ENCODE data around the gene TTLL6.

TTLL6 gene

GRCh38 chr17:48728232-48729231 is 88.5 kb downstream of the TTLL6 start, which contains the start of gene HOXB13:
HOXB13 (minus strand) TSS chr17:48728750; CDS start chr17:48728593, 157 bp downstream.
- DNase-seq (ENCODE audit: low read depth in 1 of 2, low spot score in 1 of 2): no peak
- no peak for TF ChIP-seq POLR2AphosphoS5 (IDR thresholded peaks at IDR 0.05; ENCODE audit: low read depth)
- TF ChIP-seq, protein P1, sequence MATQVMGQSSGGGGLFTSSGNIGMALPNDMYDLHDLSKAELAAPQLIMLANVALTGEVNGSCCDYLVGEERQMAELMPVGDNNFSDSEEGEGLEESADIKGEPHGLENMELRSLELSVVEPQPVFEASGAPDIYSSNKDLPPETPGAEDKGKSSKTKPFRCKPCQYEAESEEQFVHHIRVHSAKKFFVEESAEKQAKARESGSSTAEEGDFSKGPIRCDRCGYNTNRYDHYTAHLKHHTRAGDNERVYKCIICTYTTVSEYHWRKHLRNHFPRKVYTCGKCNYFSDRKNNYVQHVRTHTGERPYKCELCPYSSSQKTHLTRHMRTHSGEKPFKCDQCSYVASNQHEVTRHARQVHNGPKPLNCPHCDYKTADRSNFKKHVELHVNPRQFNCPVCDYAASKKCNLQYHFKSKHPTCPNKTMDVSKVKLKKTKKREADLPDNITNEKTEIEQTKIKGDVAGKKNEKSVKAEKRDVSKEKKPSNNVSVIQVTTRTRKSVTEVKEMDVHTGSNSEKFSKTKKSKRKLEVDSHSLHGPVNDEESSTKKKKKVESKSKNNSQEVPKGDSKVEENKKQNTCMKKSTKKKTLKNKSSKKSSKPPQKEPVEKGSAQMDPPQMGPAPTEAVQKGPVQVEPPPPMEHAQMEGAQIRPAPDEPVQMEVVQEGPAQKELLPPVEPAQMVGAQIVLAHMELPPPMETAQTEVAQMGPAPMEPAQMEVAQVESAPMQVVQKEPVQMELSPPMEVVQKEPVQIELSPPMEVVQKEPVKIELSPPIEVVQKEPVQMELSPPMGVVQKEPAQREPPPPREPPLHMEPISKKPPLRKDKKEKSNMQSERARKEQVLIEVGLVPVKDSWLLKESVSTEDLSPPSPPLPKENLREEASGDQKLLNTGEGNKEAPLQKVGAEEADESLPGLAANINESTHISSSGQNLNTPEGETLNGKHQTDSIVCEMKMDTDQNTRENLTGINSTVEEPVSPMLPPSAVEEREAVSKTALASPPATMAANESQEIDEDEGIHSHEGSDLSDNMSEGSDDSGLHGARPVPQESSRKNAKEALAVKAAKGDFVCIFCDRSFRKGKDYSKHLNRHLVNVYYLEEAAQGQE (IDR thresholded peaks at IDR 0.05; ENCODE audit: insufficient replicate concordance, low read depth): no peak
- TF ChIP-seq, protein P2, sequence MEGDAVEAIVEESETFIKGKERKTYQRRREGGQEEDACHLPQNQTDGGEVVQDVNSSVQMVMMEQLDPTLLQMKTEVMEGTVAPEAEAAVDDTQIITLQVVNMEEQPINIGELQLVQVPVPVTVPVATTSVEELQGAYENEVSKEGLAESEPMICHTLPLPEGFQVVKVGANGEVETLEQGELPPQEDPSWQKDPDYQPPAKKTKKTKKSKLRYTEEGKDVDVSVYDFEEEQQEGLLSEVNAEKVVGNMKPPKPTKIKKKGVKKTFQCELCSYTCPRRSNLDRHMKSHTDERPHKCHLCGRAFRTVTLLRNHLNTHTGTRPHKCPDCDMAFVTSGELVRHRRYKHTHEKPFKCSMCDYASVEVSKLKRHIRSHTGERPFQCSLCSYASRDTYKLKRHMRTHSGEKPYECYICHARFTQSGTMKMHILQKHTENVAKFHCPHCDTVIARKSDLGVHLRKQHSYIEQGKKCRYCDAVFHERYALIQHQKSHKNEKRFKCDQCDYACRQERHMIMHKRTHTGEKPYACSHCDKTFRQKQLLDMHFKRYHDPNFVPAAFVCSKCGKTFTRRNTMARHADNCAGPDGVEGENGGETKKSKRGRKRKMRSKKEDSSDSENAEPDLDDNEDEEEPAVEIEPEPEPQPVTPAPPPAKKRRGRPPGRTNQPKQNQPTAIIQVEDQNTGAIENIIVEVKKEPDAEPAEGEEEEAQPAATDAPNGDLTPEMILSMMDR (IDR thresholded peaks at IDR 0.05; ENCODE audit: insufficient read depth, low read length): no peak
- TF ChIP-seq GABPA (IDR thresholded peaks at IDR 0.05; ENCODE audit: low read depth): no peak
- no peak for TF ChIP-seq SPI1 (IDR thresholded peaks at IDR 0.05; ENCODE audit: borderline replicate concordance, low read depth)
- no peak within 1 kb of the TSS for H3K27ac ChIP-seq (replicated peaks)
- peaks cover 94% of the 10 kb centered on the region for H3K27me3 ChIP-seq (ENCODE audit: insufficient read depth, poor library complexity, severe bottlenecking)
- no peak within 1 kb of the TSS for H3K4me3 ChIP-seq (replicated peaks; ENCODE audit: insufficient read depth, low read length)

DNA sequence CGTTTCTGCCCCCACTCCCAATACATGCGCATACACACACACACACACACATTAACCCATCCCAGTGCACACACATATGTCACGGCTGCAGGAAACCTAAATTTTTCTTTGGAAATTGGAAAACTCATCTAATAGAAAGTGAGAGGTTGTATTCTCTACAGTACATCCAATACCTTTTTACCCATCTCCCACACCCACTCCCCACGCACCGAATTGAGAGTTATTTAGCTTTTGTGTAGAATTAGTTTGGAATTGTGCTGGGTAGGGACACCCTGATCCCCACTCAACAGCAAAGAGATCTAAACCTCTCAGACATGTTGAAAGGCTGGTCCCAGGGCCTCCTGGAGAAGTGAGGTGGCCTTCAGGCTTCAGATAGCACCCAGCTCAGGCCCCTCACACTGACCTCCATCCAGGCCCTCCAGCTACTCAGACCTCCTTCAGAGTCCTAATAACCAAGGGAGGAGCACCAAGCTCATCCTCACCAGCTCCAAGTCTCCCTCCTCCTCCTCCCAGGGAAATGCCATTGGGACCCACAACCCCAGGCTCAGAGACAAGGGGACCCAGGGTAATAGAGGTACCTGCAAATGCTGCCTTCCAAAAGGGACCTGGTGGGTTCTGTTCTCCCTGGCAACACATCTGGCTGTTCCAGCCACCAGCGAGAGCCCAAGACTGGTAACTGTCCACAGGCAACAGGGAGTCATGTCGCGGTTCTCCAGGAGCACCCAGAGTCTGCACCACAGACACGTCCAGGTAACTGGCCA is 89.4 kb downstream of the TTLL6 start:
- Histone ChIP-seq H3K4me3 (replicated peaks; ENCODE audit: insufficient read depth, low read length) (no peak overlapping the region), H3K27me3 (ENCODE audit: insufficient read depth, poor library complexity, severe bottlenecking) (peaks cover 94% of the 10 kb centered on the region)
- no peak for TF ChIP-seq POLR2AphosphoS5 (IDR thresholded peaks at IDR 0.05; ENCODE audit: low read depth)
- TF ChIP-seq, protein P1 (IDR thresholded peaks at IDR 0.05; ENCODE audit: insufficient replicate concordance, low read depth): no peak
- TF ChIP-seq, protein P2 (IDR thresholded peaks at IDR 0.05; ENCODE audit: insufficient read depth, low read length): no peak
- TF ChIP-seq GABPA (IDR thresholded peaks at IDR 0.05; ENCODE audit: low read depth): no peak
- no peak for TF ChIP-seq SPI1 (IDR thresholded peaks at IDR 0.05; ENCODE audit: borderline replicate concordance, low read depth)

GRCh38 chr17:48726916-48727286 is 90.1 kb downstream of the TTLL6 start:
- Histone ChIP-seq H3K27me3 (ENCODE audit: insufficient read depth, poor library complexity, severe bottlenecking) (peaks cover 94% of the 10 kb centered on the region), H3K27ac (replicated peaks) (no peak overlapping the region), H3K4me3 (replicated peaks; ENCODE audit: insufficient read depth, low read length) (no peak overlapping the region)
- TF ChIP-seq SPI1 (IDR thresholded peaks at IDR 0.05; ENCODE audit: borderline replicate concordance, low read depth): no peak
- TF ChIP-seq, protein P2 (IDR thresholded peaks at IDR 0.05; ENCODE audit: insufficient read depth, low read length): no peak
- TF ChIP-seq, protein P1 (IDR thresholded peaks at IDR 0.05; ENCODE audit: insufficient replicate concordance, low read depth): no peak
- DNase-seq (ENCODE audit: low read depth in 1 of 2, low spot score in 1 of 2): no peak

More for the DNA sequence above, 89.4 kb downstream of the TTLL6 start:
- H3K27ac ChIP-seq (replicated peaks): no peak overlapping the region
- no peak for DNase-seq (ENCODE audit: low read depth in 1 of 2, low spot score in 1 of 2)

Data from HL-60 (cell line).